Measurements from ENCODE around the gene DIRAS1. TPM values are rescaled to one million over a fixed set of nuclear protein-coding genes. Genes with fewer than 3 reads are reported as not detected.

The DIRAS1 gene
- total RNA-seq, 1 experiment from 2014 or later = 18.5 TPM

DNA sequence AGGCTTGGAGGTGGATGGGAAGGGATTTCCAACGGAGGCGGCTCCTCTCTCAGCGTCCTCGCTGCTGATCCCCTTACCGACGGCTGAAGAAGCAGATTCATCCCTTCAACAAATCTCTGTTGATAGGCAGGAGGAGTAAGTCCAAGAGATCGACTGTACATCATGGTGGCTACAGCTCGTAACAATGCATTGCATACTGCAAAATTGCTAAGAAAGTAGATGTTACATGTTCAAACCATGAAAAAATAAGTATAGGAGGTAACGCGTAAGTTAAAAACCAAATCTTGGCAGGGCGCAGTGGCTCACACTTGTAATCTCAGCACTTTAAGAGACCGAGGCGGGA is 19.1 kb upstream of the DIRAS1 start:
- DNase-seq (ENCODE audit: low read depth, low spot score) (no peak), ATAC-seq (no peak)
- Histone ChIP-seq H3K9me3 (ENCODE audit: control insufficient read depth, insufficient read depth, low read depth, low read length) (no peaks in the 10 kb centered on the region), H3K27ac (ENCODE audit: low read length) (no peak overlapping the region), H3K4me1 (ENCODE audit: control insufficient read depth, insufficient read depth, low read length) (peaks cover 3% of the 10 kb centered on the region; the same call in 1 of the 2 replicates), H3K36me3 (ENCODE audit: control insufficient read depth, insufficient read depth, low read length) (no peaks in the 10 kb centered on the region; the same call in 1 of the 2 replicates), H3K4me3 (ENCODE audit: low read depth in 2 of 2, low read length in 2 of 2) (peak overlapping the region; percentile 30 to 88), H3K27me3 (ENCODE audit: control insufficient read depth, insufficient read depth, low read length) (no peaks in the 10 kb centered on the region)
- intact Hi-C loops (cut with micrococcal nuclease; ENCODE audit: unreplicated experiment) (no loop called here), in situ Hi-C loops (cut with HindIII; ENCODE audit: low pct_unique_long_range_greater_than_20kb, low sequenced_read_pairs) (no loop called here)
- BruUV-seq (replicated peaks) = no TSS peak
- CTCF ChIA-PET = no interaction called here
- POLR2A ChIA-PET = no interaction called here
- TF ChIP-seq TCF7L2 (IDR thresholded peaks at IDR 0.05; ENCODE audit: low read depth, low read length) (no peak), REST (IDR thresholded peaks at IDR 0.05; ENCODE audit: insufficient read depth in 1 of 2, low read depth in 2 of 2, low read length in 1 of 2) (peak in 1 of 2 experiments; percentile 68; a peak in 2 of 4 replicates), CTCF (IDR thresholded peaks at IDR 0.05) (no peak), POLR2AphosphoS5 (IDR thresholded peaks at IDR 0.05; ENCODE audit: low read depth, low read length) (no peak)

- CTCF ChIA-PET = no interaction called here
- in situ Hi-C loops (cut with HindIII; ENCODE audit: low pct_unique_long_range_greater_than_20kb, low sequenced_read_pairs) = no loop called here
- no peaks in the 10 kb centered on the region for H3K9me3 ChIP-seq (ENCODE audit: control insufficient read depth, insufficient read depth, low read depth, low read length)
Measured at GRCh38 chr19:2739602-2740313, 18.6 kb upstream of the DIRAS1 start, which contains the start of gene SLC39A3. Gene SLC39A3 (minus strand): TSS chr19:2740017. CDS start chr19:2737257, 2,760 bp downstream.

More at GRCh38 chr19:2739602-2740313, 18.6 kb upstream of the DIRAS1 start, which contains the start of gene SLC39A3:
- TF ChIP-seq REST (IDR thresholded peaks at IDR 0.05; ENCODE audit: insufficient read depth in 1 of 2, low read depth in 2 of 2, low read length in 1 of 2) (peak; percentile 98 to 99), TCF7L2 (IDR thresholded peaks at IDR 0.05; ENCODE audit: low read depth, low read length) (no peak), POLR2AphosphoS5 (IDR thresholded peaks at IDR 0.05; ENCODE audit: low read depth, low read length) (0 out of 2 replicates have a peak, but pooled peaks have one; percentile 36), SIN3A (IDR thresholded peaks at IDR 0.05; ENCODE audit: borderline replicate concordance, insufficient read depth, low read depth, low read length) (peak; percentile 91; the same call in 1 of the 2 replicates)
- Histone ChIP-seq H3K4me3 (ENCODE audit: low read depth in 2 of 2, low read length in 2 of 2) (peak within 1 kb of the TSS; percentile 85 to 88), H3K27me3 (ENCODE audit: control insufficient read depth, insufficient read depth, low read length) (no peaks in the 10 kb centered on the region), H3K4me1 (ENCODE audit: control insufficient read depth, insufficient read depth, low read length) (peaks cover 3% of the 10 kb centered on the region; the same call in 1 of the 2 replicates), H3K36me3 (ENCODE audit: control insufficient read depth, insufficient read depth, low read length) (no peaks in the 10 kb centered on the region; the same call in 1 of the 2 replicates), H3K27ac (ENCODE audit: low read length) (peak within 1 kb of the TSS; percentile 77)
- BruUV-seq (replicated peaks) = no TSS peak
- POLR2A ChIA-PET = no interaction called here
- ATAC-seq (peak; percentile 100), DNase-seq (ENCODE audit: low read depth, low spot score) (peak; percentile 80)
- intact Hi-C loops (cut with micrococcal nuclease; ENCODE audit: unreplicated experiment) = no loop called here

All from Panc1 (cell line).